Heart right ventricle (tissue), 16 donors: Measurements from ENCODE around the gene OGFR. TPM values are rescaled to one million over a fixed set of nuclear protein-coding genes. Genes with fewer than 3 reads are reported as not detected.

Experiments
- ATAC-seq, 8 donors: fragments of 200-7000 bp; cut with Tn5 transposase; one replicate each; pipeline ENCODE4 v1.9.1; 2020; ENCODE audit warnings: mild to moderate bottlenecking in 8 of 8, moderate library complexity in 8 of 8, moderate number of reproducible peaks in 1 of 8
- DNase-seq, 2 donors: peaks; one replicate each; pipeline ENCODE4 v3.0.0-alpha.2; 2020
- H3K27ac ChIP-seq, 10 donors: fragments of 200-600 bp; sonication (generic) in 2 of 10; one replicate each; pipeline versions ENCODE4 v1.5.0 to v1.8.0; 2020 to 2022; ENCODE audit warnings: mild to moderate bottlenecking in 3 of 10
- H3K27me3 ChIP-seq, 7 donors: fragments of 200-600 bp; one replicate each; pipeline ENCODE4 v1.8.0; 2021 to 2022; ENCODE audit warnings: mild to moderate bottlenecking in 2 of 7
- H3K36me3 ChIP-seq, 9 donors: fragments of 200-600 bp; sonication (generic) in 1 of 9; one replicate each; pipeline versions ENCODE4 v1.5.0 to v1.8.0; 2020 to 2022; ENCODE audit warnings: mild to moderate bottlenecking in 2 of 9
- H3K4me1 ChIP-seq, 9 donors: fragments of 200-600 bp; sonication (generic) in 1 of 9; one replicate each; pipeline versions ENCODE4 v1.5.0 to v1.8.0; 2020 to 2022; ENCODE audit warnings: mild to moderate bottlenecking in 4 of 9
- H3K4me3 ChIP-seq, 10 donors: fragments of 200-600 bp; sonication (generic) in 2 of 10; one replicate each; pipeline versions ENCODE4 v1.5.0 to v1.8.0; 2020 to 2022; ENCODE audit warnings: mild to moderate bottlenecking in 7 of 10, moderate library complexity in 2 of 10
- H3K9me3 ChIP-seq, 11 donors: fragments of 200-600 bp in 10 of 11; sonication (generic) in 2 of 11; one replicate each; pipeline versions ENCODE4 v1.5.0 to v1.8.0; 2013 to 2022; ENCODE audit warnings: mild to moderate bottlenecking in 2 of 11, control low read depth in 1 of 11, moderate library complexity in 1 of 11
- CTCF ChIP-seq, 9 donors: fragments of 200-600 bp; sonication (generic) in 2 of 9; IDR thresholded peaks; one replicate each; pipeline versions ENCODE4 v1.5.0 to v1.8.0; 2021 to 2022; ENCODE audit warnings: antibody characterized with exemption in 9 of 9, mild to moderate bottlenecking in 5 of 9, moderate library complexity in 1 of 9
- WGBS, 2 donors: extraction: QIAGEN DNeasy Blood & Tissue Kit; methylation state at CpG; one replicate each; pipeline ENCODE4 v1.1.7; 2013; ENCODE audit warnings: inconsistent platforms in 1 of 2; 5-methylcytosine and 5-hydroxymethylcytosine counted together
- intact Hi-C, 10 donors: fragments of 100-400 bp; cut with DNase I; formaldehyde crosslinking; loops; one replicate each; pipeline versions ENCODE4 v1.11.1 to v1.14.2; 2022
- polyA plus RNA-seq, 2 donors: library from polyadenylated mRNA; stranded (reverse); fragments of 200-250 nt; gene quantifications; one replicate each; pipeline ENCODE4 v1.2.3, GENCODE V29; 2013
- total RNA-seq, 10 donors: library from RNA; stranded (reverse); fragmentation: NEBNext Ultra II Directional in 3 of 10; extraction: Animal tissue kit (Norgen Biotek cat#: 25700) in 3 of 10; gene quantifications; one replicate each; pipeline versions ENCODE4 v1.2.1 to v1.2.4, GENCODE V29; 2021 to 2023
- donor health status: Arrhythmogenic right ventricular cardiomyopathy.
- donor health status: ischemic (EF 13 %, LVEDD 7.1; RV severe dilation, severe dysfunction).
- donor health status: healthy with polysubstance abuse.
- donor health status: DM: no; HTN: yes; CAD: no.
- donor health status: DM: no; HTN: no; CAD: no.
- donor health status: ischemic (EF 25% LVEDD 6.9; RV normal size, moderate dysfunction).
- donor health status: ischemic (EF 25% LVEDD 5.7; RV mildly dilated, moderate dysfunction).
- donor health status: healthy.
- donor health status: DM: yes; HTN: yes; CAD: no.
- donor health status: Ischemic cardiomyopathy.
- donor health status: ischemic (EF 35%, LVEDD 5.7; RV mildly dilated, moderate dysfunction).
- donor health status: nonischemic (EF 11% LVEDD 7.7; RV severe dilation, severe dysfunction).
- donor health status: DM: yes; HTN: yes; CAD: no.
- donor health status: PGD.
- donor health status: ischemic (EF 29% LVEDD 5.4; RV normal size, mild dysfunction).
- donor health status: nonischemic (EF 23%, LVEDD 6.1; RV moderate dilation, normal function).

Gene OGFR
- total and polyA plus RNA-seq, 12 donors: 13.0 to 37.5 (median 17.5) TPM

DNA sequence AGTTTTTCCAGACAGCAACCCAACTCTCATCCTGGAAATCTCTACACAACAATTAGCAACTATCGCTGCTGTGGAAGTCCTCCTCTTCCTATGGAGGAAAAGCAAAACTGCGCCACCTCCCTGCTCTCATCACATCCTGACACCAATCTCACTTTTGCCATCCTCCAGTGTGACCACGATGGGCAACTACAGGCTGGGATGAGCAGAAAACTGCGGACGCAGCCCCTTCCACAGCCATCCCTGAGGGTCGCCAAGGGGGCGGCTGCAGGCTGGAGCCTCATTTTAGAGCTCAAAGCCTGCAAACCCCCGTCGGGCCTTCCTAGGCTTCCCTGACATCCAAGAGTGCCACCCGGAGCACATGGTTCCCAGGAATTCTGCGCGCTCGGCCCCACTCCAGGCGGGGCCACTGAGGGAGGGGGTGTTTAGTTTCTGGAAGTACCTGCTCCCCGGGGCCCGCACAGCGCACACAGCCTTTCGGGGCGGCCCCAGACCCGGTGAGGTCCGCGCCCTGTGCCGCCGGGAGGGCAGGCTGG is 55.8 kb downstream of the OGFR start:
- peak overlapping the region in 9 of 10 donors; percentile 27 to 55 (median 46) for H3K4me3 ChIP-seq
- DNase-seq: no peak
- WGBS, 2 donors: 15% methylated on average over 22 to 24 of the region's 24 CpGs
- H3K9me3 ChIP-seq: no peaks in the 10 kb centered on the region
- H3K27ac ChIP-seq: no peak overlapping the region
- H3K36me3 ChIP-seq: peaks cover 0 to 24% (median 7%) of the 10 kb centered on the region in 9 donors
- no peak for TF ChIP-seq CTCF (IDR thresholded peaks at IDR 0.05)
- intact Hi-C loops: no loop called here
- peaks cover 7 to 23% (median 16%) of the 10 kb centered on the region in 9 donors for H3K4me1 ChIP-seq
- ATAC-seq: no peak
- peaks cover 0 to 8% (median 0%) of the 10 kb centered on the region in 7 donors for H3K27me3 ChIP-seq

DNA sequence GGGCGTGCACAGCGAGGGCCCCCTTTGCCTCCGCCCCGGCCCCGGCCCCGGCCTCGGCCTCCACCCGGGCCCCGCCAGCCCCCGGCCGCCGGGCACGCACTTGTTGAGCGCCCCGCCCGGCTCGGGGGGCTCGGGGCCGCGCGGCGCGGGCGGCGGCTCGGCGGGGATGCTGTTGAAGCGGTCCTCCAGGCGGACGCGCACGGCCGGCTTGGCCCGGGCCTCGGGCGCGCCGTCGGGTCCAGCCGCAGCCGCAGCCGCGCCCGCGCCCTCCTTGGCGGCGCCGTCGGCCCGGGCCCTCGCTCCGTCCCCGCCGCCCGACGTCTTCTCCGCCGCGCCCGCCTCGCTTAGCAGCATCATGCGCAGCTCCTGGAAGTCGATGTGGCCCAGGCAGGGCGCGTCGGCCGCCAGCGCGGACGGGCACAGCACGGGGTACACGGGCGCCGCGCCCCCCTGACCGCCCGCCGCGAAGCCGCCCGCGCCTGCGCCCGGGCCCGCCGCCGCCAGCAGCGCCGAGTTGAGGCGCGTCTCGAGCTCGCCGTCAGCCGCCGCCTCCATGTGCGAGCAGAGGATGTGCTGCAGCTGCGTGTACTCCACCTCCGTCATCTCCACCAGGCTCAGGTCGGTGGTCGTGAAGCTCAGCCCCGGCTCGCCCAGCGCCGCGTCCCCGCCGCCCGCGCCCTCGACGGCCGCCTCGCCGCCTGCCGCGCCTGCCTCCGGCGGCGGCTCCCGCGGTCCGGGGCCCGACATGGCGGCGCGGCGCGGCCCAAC is 56.5 kb downstream of the OGFR start:
- intact Hi-C loops: no loop called here
- no peak for DNase-seq
- no peak overlapping the region for H3K27ac ChIP-seq
- peaks cover 0 to 18% (median 7%) of the 10 kb centered on the region in 9 donors for H3K36me3 ChIP-seq
- peak overlapping the region in 9 of 10 donors; percentile 33 to 55 (median 48) for H3K4me3 ChIP-seq
- H3K9me3 ChIP-seq: no peaks in the 10 kb centered on the region
- peaks cover 7 to 23% (median 16%) of the 10 kb centered on the region in 9 donors for H3K4me1 ChIP-seq
- peaks cover 0 to 8% (median 0%) of the 10 kb centered on the region in 7 donors for H3K27me3 ChIP-seq
- ATAC-seq: no peak
- TF ChIP-seq CTCF (IDR thresholded peaks at IDR 0.05): peak in 1 of 9 donors; percentile 5
- WGBS, 2 donors: 1% methylated on average over 65 to 127 of the region's 129 CpGs

GRCh38 chr20:62861726-62862336 is 57.2 kb downstream of the OGFR start, which contains the start of gene TCFL5:
Gene TCFL5, minus strand, starts transcription at chr20:62861822. Its CDS starts 152 bp downstream, at chr20:62861670.
- intact Hi-C loops: no loop called here
- peak within 1 kb of the TSS in 9 of 10 donors; percentile 33 to 55 (median 48) for H3K4me3 ChIP-seq
- peaks cover 7 to 23% (median 16%) of the 10 kb centered on the region in 9 donors for H3K4me1 ChIP-seq
- ATAC-seq (peak; percentile 97 to 98 (median 98)), DNase-seq (peak; percentile 86 to 94)
- 11 to 21% methylated on average over 27 to 68 of the region's 70 CpGs for WGBS, 2 donors
- H3K27me3 ChIP-seq: peaks cover 0 to 8% (median 0%) of the 10 kb centered on the region in 7 donors
- H3K9me3 ChIP-seq: no peaks in the 10 kb centered on the region
- peak within 1 kb of the TSS in 7 of 10 donors; percentile 34 to 56 (median 44) for H3K27ac ChIP-seq
- TF ChIP-seq CTCF (IDR thresholded peaks at IDR 0.05): no peak
- peaks cover 0 to 14% (median 6%) of the 10 kb centered on the region in 9 donors for H3K36me3 ChIP-seq

Other genes with a start within 250 kb of the OGFR start
- gene SLCO4A1, start 162.3 kb upstream of the OGFR start, total RNA-seq: 10 to 100 TPM in 3 of 10 donors, 1 to 10 TPM in 7; 1.5 to 34.3 (median 4.9) TPM
- 10 to 100 TPM; 21.7 to 52.7 TPM for gene SLCO4A1, start 162.3 kb upstream of the OGFR start, polyA plus RNA-seq
- under 1 TPM in 2 of 10 donors, not detected in 8; 0.08 TPM for gene NTSR1, start 96.0 kb upstream of the OGFR start, total RNA-seq
- not detected for gene NTSR1, start 96.0 kb upstream of the OGFR start, polyA plus RNA-seq
- gene MRGBP, start 8.4 kb upstream of the OGFR start, total RNA-seq: 1 to 10 TPM; 6.8 to 10.0 (median 8.1) TPM
- gene MRGBP, start 8.4 kb upstream of the OGFR start, polyA plus RNA-seq: 10 to 100 TPM in 1 of 2 donors, 1 to 10 TPM in 1; 6.5 to 10.8 TPM
- gene COL9A3, start 12.2 kb downstream of the OGFR start, total RNA-seq: 1 to 10 TPM in 8 of 10 donors, under 1 TPM in 2; 0.45 to 3.6 (median 1.8) TPM
- 10 to 100 TPM in 1 of 2 donors, 1 to 10 TPM in 1; 4.5 to 15.2 TPM for gene COL9A3, start 12.2 kb downstream of the OGFR start, polyA plus RNA-seq
- 1 to 10 TPM; 3.5 to 8.3 (median 6.5) TPM for gene TCFL5, start 57.0 kb downstream of the OGFR start, total RNA-seq
- gene TCFL5, start 57.0 kb downstream of the OGFR start, polyA plus RNA-seq: 1 to 10 TPM; 2.5 to 3.4 TPM
- gene DIDO1, start 121.7 kb downstream of the OGFR start, total RNA-seq: 10 to 100 TPM; 31.4 to 44.6 (median 37.6) TPM
- gene DIDO1, start 121.7 kb downstream of the OGFR start, polyA plus RNA-seq: 10 to 100 TPM; 16.0 to 21.9 TPM
- 10 to 100 TPM; 13.7 to 19.9 (median 16.7) TPM for gene GID8, start 133.3 kb downstream of the OGFR start, total RNA-seq
- gene GID8, start 133.3 kb downstream of the OGFR start, polyA plus RNA-seq: 10 to 100 TPM in 1 of 2 donors, 1 to 10 TPM in 1; 7.0 to 10.2 TPM
- gene SLC17A9, start 147.9 kb downstream of the OGFR start, total RNA-seq: 1 to 10 TPM in 4 of 10 donors, under 1 TPM in 6; 0.19 to 3.6 (median 0.62) TPM
- gene SLC17A9, start 147.9 kb downstream of the OGFR start, polyA plus RNA-seq: 1 to 10 TPM; 2.3 to 8.3 TPM
- not detected for gene BHLHE23, start 202.1 kb downstream of the OGFR start, total RNA-seq
- under 1 TPM in 1 of 2 donors, not detected in 1; 0.03 TPM for gene BHLHE23, start 202.1 kb downstream of the OGFR start, polyA plus RNA-seq